ENCODE results near the gene BTN3A1.

DNA sequence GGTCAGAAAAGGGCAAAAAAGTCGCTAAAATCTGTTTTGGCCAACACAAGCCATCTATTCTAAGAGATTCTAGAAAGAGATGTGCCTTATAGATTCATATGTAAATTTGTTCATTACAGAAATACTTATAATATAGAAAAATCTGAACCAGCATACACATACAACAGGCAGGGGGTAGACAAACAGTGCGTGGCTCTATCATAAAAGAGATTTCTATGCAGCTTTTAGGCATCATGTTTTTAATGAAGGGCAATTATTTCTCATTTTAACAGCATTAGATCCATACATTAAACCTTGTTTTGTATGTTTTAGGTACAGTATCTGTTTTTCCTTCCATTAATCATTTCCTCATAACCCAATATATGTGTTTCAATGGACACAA, 38.9 kb downstream of the BTN3A1 start:
- TF ChIP-seq POLR2AphosphoS5 (IDR thresholded peaks at IDR 0.05; ENCODE audit: low read depth) (no peak), SPI1 (IDR thresholded peaks at IDR 0.05; ENCODE audit: borderline replicate concordance, low read depth) (no peak), GABPA (IDR thresholded peaks at IDR 0.05; ENCODE audit: low read depth) (no peak)
- TF ChIP-seq, protein P1, sequence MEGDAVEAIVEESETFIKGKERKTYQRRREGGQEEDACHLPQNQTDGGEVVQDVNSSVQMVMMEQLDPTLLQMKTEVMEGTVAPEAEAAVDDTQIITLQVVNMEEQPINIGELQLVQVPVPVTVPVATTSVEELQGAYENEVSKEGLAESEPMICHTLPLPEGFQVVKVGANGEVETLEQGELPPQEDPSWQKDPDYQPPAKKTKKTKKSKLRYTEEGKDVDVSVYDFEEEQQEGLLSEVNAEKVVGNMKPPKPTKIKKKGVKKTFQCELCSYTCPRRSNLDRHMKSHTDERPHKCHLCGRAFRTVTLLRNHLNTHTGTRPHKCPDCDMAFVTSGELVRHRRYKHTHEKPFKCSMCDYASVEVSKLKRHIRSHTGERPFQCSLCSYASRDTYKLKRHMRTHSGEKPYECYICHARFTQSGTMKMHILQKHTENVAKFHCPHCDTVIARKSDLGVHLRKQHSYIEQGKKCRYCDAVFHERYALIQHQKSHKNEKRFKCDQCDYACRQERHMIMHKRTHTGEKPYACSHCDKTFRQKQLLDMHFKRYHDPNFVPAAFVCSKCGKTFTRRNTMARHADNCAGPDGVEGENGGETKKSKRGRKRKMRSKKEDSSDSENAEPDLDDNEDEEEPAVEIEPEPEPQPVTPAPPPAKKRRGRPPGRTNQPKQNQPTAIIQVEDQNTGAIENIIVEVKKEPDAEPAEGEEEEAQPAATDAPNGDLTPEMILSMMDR (IDR thresholded peaks at IDR 0.05; ENCODE audit: insufficient read depth, low read length) = no peak
- TF ChIP-seq, protein P2, sequence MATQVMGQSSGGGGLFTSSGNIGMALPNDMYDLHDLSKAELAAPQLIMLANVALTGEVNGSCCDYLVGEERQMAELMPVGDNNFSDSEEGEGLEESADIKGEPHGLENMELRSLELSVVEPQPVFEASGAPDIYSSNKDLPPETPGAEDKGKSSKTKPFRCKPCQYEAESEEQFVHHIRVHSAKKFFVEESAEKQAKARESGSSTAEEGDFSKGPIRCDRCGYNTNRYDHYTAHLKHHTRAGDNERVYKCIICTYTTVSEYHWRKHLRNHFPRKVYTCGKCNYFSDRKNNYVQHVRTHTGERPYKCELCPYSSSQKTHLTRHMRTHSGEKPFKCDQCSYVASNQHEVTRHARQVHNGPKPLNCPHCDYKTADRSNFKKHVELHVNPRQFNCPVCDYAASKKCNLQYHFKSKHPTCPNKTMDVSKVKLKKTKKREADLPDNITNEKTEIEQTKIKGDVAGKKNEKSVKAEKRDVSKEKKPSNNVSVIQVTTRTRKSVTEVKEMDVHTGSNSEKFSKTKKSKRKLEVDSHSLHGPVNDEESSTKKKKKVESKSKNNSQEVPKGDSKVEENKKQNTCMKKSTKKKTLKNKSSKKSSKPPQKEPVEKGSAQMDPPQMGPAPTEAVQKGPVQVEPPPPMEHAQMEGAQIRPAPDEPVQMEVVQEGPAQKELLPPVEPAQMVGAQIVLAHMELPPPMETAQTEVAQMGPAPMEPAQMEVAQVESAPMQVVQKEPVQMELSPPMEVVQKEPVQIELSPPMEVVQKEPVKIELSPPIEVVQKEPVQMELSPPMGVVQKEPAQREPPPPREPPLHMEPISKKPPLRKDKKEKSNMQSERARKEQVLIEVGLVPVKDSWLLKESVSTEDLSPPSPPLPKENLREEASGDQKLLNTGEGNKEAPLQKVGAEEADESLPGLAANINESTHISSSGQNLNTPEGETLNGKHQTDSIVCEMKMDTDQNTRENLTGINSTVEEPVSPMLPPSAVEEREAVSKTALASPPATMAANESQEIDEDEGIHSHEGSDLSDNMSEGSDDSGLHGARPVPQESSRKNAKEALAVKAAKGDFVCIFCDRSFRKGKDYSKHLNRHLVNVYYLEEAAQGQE (IDR thresholded peaks at IDR 0.05; ENCODE audit: insufficient replicate concordance, low read depth) = no peak
